Panc1 (cell line): ENCODE data around the gene SLC35F4.
A peak's percentile ranks its signal among the peaks of the same experiment; 100 is the strongest.

Source experiments
- CTCF ChIP-seq: fragments of 450-650 bp; IDR thresholded peaks from 2 replicates; pipeline ENCODE4 v1.5.1; 2017; ENCODE audit warnings: mild to moderate bottlenecking
- POLR2AphosphoS5 ChIP-seq: IDR thresholded peaks from 2 replicates; pipeline ENCODE4 v1.6.1; 2012; ENCODE audit warnings: mild to moderate bottlenecking, low read depth, low read length, moderate library complexity
- REST ChIP-seq, 2 experiments: IDR thresholded peaks; 2 replicates each; pipeline ENCODE4 v1.6.1; 2011 to 2012; ENCODE audit warnings: low read depth in 2 of 2, control low read depth in 1 of 2, low read length in 1 of 2, mild to moderate bottlenecking in 1 of 2, moderate library complexity in 1 of 2; ENCODE audit not compliant: insufficient read depth in 1 of 2
- SIN3A ChIP-seq: IDR thresholded peaks from 2 replicates; pipeline ENCODE4 v1.6.1; 2012; ENCODE audit warnings: low read depth, mild to moderate bottlenecking, low read length, moderate library complexity, borderline replicate concordance; ENCODE audit not compliant: insufficient read depth
- TCF7L2 ChIP-seq: IDR thresholded peaks from 2 replicates; pipeline ENCODE4 v1.6.1; 2011; ENCODE audit warnings: mild to moderate bottlenecking, low read depth, low read length, inconsistent platforms

GRCh38 chr14:57865403-57866198, at the start of gene SLC35F4:
- no peak for TF ChIP-seq POLR2AphosphoS5
- no peak for TF ChIP-seq CTCF
- TF ChIP-seq REST (IDR thresholded peaks at IDR 0.05; ENCODE audit: insufficient read depth in 1 of 2, low read depth in 2 of 2, low read length in 1 of 2) = peak; percentile 73 to 82
- no peak for TF ChIP-seq SIN3A
- no peak for TF ChIP-seq TCF7L2
